HG03521 (cell line): ENCODE measurements around the gene TTC34.

ENCODE experiments used
- ATAC-seq: cut with Tn5 transposase; IDR thresholded peaks from one replicate; pipeline ENCODE4 v1.9.1; 2021; ENCODE audit warnings: mild to moderate bottlenecking, moderate library complexity; ENCODE audit not compliant: unreplicated experiment

TTC34 gene, protein sequence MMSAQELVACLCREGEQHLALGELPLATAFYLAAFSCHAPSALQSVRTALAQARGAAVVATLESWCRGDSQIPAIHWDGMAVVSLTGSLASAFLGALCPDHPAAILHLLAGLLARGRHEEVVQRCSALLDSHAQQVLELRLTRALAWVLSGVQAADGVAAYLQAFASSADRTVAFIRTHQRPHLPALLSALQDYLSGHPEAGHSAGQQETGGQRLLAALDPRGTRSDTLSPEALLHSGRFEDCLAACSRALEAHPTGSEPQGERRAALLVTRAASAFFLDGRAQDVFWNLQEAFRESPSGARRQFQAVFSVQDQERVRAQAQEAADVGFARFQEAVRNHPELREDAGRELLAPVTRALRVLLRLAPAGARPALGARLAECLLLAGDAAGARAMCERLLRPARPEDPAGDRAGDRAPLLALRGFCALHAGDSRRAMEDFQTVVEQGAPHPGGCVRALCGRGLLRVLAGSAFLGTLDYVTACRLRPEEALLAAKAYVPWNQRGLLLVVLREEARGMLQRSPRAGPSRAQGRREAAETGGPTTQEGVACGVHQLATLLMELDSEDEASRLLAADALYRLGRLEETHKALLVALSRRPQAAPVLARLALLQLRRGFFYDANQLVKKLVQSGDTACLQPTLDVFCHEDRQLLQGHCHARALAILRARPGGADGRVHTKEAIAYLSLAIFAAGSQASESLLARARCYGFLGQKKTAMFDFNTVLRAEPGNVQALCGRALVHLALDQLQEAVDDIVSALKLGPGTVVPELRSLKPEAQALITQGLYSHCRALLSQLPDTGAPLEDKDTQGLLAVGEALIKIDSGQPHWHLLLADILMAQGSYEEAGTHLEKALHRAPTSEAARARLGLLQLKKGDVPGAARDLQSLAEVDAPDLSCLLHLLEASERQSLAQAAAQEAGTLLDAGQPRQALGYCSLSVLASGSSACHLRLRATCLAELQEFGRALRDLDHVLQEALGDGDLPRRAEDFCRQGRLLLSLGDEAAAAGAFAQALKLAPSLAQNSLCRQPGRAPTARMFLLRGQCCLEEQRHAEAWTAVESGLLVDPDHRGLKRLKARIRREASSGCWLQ

DNA sequence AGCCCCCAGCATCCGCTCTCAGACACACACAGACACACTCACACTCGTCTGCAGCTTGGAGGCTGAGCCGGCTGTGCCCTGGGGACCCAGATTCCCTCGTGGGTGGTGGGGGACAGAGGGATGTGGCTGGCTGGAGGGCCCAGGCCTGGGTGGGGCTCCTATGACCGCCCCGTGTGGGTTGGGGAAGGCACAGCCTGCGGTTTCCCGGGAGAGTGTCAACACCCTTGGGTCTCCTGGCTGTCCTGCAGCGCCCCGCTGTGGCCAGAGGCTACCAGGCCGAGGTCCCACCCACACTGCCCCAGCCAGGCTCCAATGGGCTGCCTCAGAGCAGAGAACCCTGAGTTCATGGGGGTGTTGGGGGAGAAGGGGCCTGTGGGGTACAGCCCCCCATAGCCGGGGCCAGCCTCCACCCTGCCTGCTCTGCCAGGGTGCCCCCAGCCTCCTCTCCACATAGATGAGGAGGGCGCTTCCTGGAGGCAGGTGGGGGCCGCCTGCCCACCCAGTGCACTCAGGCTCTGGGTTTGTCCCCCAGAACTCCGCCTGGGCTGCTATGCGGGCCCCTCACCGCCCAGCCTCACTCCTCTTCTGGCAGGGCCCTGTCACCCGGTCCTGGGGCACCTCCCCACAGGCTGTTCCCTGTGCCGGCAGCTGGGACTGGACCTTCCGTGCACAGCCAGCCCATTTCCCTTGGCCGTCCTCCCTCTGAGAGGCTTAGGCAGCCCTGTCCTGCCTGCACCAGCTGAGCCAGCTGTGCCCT is at the start of gene TTC34:
Gene TTC34 (minus strand): TSS at position 159 of the 757 bp plus-strand sequence. CDS start 866 bp downstream, outside the sequence.
- no peak for ATAC-seq

DNA sequence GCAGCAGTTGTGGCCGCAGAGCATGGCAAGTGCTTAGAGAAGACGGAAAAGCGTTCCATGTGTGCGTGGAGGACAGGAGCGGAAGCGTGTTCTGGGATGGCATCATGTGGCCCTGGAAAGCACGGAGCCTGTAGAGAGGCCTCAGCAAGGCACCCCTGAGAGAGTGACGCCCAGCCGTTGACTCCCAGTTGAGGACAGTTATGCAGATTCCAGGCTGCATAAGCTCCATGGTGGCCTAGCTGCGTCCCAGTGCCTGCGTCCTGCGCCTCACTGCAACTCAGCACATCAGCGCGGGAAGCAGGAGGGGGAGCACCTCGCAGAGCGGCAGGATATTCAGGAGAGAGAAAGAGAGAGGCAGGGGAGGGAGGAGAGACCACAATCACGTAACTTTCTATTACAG is 49.0 kb upstream of the TTC34 start:
- no peak for ATAC-seq

DNA sequence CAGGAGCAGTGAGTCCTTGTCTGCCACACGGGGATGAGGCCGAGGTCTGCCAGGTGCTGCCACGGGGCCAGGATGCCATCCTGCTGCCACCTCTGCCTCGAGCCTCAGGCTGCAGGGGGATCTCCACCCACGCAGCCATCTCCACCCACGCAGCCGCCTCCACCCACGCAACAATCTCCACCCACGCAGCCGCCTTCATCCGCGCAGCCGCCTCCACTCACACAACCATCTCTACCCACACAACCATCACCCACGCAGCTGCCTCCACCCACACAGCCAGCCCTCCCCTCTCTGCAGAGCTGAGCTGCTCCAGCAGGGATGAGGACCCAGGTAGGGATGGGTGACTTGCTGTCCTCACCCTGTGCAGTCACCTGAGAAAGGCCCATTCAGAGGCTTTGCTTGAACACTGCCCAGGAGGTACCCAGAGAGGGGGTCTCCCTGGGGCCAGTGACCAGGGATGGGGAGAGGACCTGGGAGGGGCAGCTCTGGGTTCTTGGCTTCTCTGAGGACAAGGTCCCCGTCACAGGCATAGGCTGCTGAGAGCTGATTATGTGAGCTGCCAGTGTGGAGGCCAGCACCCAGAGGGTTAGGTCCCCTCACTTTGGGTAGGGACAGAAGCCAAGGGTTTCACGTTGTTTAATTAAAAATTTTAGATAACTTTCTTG is 46.6 kb upstream of the TTC34 start:
- ATAC-seq = no peak

DNA sequence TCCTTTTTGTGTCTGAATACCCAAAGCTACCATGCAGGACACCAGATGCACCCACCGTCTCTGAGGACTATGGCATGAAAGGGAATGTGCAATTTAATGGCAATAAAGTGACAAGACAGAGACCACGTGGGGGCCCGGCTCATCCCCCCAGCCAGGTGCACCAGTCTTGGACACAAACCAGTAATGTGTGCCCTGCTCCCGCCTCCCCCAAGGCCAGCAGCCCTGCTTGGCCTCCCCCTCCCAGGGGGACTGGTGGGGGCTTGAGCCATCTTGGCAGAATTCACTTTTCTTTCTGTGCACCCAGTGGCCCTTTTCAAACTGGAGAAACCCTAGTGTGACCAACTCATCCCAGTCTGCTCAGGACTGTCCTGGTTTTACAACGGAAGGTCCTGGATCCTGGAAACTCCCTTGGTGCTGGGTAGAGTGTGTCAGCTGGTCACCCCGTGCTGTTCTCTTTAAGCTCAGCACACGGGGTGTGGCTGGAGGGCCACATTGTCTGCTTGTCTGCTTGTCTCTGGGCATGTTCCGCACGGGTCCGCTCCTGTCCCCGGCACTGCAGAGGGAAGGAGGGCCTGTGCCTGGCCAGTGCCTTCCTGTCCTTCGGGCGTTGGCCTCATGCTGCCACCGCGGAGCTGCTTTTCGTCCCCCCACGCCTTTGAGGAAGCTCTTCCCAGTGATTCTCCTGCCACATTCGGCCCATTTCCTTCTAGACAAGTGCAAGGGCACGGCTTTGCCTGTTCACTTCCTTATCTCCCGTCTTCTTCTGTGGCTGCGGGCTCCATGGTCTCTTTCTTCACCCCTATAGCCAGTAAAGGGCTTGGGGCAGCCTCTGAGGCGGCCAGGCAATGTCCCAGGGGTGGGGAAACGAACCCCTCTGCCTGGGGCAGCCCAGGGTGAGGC is 45.8 kb upstream of the TTC34 start:
- ATAC-seq = no peak

GRCh38 chr1:2845869-2846268 is 44.4 kb upstream of the TTC34 start:
- ATAC-seq = no peak

DNA sequence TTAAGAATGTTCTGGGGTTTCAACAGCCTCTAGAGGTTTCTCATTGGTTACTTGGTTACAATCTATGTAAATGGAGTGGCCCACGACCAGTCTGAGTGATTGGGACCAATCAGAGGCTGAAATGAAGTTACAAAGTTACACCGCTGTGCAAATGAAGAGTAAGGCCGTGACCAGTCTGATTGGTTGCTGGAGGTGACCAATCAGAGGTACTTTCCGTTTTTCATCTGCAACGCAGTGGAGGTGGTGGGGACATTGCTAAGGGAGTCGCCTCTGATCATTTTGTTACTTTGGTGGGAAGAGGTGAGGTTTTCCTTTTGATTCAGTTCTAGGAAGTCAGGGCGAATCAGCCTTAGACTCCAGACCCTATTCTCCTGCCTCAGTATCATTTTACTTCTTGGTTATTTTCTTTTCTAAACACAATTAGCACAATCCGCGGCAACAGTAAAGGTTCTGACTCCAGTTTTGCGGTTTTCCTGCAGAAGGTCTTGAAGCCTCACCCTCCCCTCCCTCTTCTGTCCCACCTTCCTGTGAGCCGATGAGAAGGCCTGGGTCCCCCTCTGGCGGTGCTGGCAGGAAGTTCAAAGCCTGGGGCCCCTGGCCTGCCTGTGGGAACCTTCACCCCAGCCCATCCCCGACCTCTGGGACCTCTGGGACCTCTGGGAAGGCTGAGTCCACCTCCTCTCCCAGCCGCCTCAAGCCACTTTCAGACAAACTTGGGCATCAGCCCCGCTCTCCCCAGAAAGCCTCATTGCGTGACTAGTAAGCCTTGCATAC is 38.7 kb upstream of the TTC34 start:
- no peak for ATAC-seq

- ATAC-seq = no peak
Measured at GRCh38 chr1:2837823-2838222, 36.3 kb upstream of the TTC34 start.

DNA sequence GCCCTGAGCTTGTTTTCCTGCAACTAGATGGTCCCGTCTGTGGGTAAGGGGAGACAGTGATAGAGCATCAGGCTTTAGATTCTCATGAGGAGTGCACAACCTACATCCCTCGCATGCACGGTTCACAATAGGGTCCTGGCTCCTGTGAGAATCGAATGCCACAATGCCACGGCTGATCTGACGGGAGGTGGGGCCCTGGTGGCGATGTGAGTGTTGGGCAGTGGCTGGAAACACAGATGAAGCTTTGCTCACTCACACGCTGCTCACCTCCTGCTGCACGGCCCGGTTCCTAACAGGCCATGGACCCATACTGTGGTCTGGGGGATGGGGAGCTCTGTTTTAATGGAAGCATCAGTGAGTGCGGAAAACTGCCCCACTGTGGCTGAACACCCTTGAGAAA is 35.8 kb upstream of the TTC34 start:
- no peak for ATAC-seq

DNA sequence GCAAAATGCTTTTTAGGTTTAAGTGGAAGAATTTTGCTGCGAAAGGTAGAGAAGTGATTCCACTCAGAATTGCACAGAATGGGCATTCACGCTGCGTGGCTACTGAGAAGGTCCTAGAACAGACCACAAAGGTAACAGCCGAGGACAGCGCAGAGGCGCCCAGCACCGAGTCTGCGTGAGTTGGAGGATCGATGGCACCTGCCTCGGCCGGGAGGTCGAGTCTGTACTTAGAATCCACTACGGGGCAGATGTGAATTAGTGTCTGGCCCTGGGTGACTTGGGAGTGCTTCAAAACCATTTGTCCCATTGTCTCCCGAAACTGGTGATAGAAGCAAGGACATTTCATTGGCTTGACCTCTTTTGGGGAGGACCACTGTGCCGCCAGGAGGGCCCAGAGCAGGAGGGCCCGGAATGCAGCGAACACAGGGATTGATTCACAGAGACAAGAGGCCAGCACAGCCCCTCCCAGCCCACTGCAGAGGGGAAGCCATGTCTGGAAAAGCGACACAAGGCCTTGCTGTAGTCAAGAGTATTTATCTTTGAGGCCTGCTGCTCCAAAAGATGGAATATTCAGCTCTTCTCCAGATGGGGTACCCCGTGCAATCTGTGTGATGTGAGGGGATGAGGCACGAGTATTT is 35.0 kb upstream of the TTC34 start:
- no peak for ATAC-seq

GRCh38 chr1:2835650-2836159 is 34.2 kb upstream of the TTC34 start:
- no peak for ATAC-seq

GRCh38 chr1:2834741-2835564 is 33.5 kb upstream of the TTC34 start:
- ATAC-seq = no peak

DNA sequence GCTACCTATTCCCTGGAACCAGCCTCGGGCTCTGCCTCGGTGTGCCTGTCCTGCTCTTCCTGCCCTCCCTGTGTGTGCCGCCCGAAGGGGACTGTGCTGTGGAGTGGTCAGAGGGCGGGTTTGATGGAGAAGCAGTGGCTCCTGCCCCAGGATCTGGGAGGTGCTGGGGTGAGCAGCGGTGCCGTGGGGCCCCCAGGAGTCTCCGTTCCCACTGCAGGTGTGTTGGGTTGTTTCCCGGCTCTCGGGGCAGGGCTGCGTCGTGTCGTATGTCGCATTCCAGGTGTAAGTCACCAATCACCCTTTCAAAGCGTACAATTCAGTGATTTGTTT is 32.6 kb upstream of the TTC34 start:
- ATAC-seq = no peak

GRCh38 chr1:2833454-2834145 is 32.1 kb upstream of the TTC34 start:
- no peak for ATAC-seq

DNA sequence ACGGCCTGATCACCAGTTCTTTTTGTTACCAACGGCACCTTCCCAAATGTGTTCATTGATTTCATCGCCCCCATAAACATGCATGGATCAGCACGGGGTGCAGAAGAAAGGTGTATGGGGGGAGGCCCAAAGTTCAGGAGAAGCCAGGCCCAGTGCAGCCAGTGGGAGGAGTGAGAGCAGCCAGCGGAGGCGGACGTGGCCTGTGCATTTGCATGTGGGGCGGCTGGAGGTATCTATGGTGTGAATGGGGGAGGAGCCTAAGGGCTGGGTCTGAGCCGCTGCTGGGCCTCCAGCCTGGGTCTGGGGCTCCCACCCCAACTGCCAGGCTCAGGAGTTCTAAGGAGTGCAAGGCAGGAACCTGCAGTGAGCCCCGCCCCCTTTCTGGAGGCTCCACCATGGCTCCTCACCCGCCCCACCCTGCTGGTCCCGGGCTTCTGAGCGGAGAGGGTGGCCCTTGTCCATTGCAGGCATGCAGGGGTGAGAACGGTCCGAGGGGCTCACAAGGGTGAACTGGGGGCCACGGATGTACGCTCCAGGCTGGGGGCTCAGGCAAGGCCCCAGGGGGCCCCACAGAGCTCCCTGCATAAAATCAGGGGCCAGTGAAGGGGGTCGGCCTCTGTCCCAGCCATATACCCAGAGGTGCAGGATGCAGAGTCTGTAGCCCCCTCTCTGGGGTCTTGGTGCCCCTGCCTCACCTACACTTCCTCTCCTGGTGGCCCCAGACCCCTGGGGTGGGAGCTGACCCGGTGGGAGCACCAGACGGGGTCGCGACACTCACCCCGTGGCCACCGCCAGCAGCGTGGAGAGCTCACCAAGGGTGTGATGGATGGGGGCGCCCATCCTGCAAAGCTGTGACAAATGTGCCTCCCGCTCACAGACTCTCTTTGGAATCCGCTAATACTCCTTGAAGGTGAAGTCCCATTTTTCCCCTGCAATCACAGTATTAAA is 31.3 kb upstream of the TTC34 start:
- ATAC-seq = no peak

GRCh38 chr1:2831596-2832212 is 30.2 kb upstream of the TTC34 start:
- no peak for ATAC-seq
